ENCODE measurements around the gene TCAP. TPM values are rescaled to one million over a fixed set of nuclear protein-coding genes. Genes with fewer than 3 reads are reported as not detected.

The TCAP gene
- total RNA-seq, 6 experiments from 2014 or later = 0.09 to 0.51 (median 0.14) TPM

GRCh38 chr17:39672522-39673334 is 7.6 kb downstream of the TCAP start:
- Mint-ChIP-seq H3K4me1 (ENCODE audit: low read depth) (peaks cover 12% of the 10 kb centered on the region), H3K4me3 (no peak overlapping the region), H3K9me3 (no peaks in the 10 kb centered on the region), H3K27me3 (ENCODE audit: insufficient read depth) (peaks cover 29% of the 10 kb centered on the region), H3K36me3 (ENCODE audit: low read depth) (no peaks in the 10 kb centered on the region), H3K27ac (no peak overlapping the region)
- peak; percentile 56 for TF ChIP-seq CTCF (IDR thresholded peaks at IDR 0.05)
- no peak for DNase-seq

GRCh38 chr17:39673335-39674081 is 8.4 kb downstream of the TCAP start:
- DNase-seq = no peak
- peaks cover 13% of the 10 kb centered on the region for H3K4me1 Mint-ChIP-seq (ENCODE audit: low read depth)
- no peak for TF ChIP-seq CTCF (IDR thresholded peaks at IDR 0.05)
- no peak overlapping the region for H3K27ac Mint-ChIP-seq
- peaks cover 25% of the 10 kb centered on the region for H3K27me3 Mint-ChIP-seq (ENCODE audit: insufficient read depth)
- no peak overlapping the region for H3K4me3 Mint-ChIP-seq
- no peaks in the 10 kb centered on the region for H3K9me3 Mint-ChIP-seq
- H3K36me3 Mint-ChIP-seq (ENCODE audit: low read depth) = no peaks in the 10 kb centered on the region

GRCh38 chr17:39674179-39674578 is 9.0 kb downstream of the TCAP start:
- H3K36me3 Mint-ChIP-seq (ENCODE audit: low read depth) = no peaks in the 10 kb centered on the region
- no peak for TF ChIP-seq CTCF (IDR thresholded peaks at IDR 0.05)
- peaks cover 9% of the 10 kb centered on the region; the same call in 1 of the 2 replicates for H3K4me1 Mint-ChIP-seq (ENCODE audit: low read depth)
- no peak for DNase-seq
- peaks cover 20% of the 10 kb centered on the region for H3K27me3 Mint-ChIP-seq (ENCODE audit: insufficient read depth)
- H3K9me3 Mint-ChIP-seq = no peaks in the 10 kb centered on the region
- no peak overlapping the region for H3K4me3 Mint-ChIP-seq
- no peak overlapping the region for H3K27ac Mint-ChIP-seq

GRCh38 chr17:39674702-39675389 is 9.7 kb downstream of the TCAP start:
- DNase-seq = no peak
- peaks cover 18% of the 10 kb centered on the region for H3K27me3 Mint-ChIP-seq (ENCODE audit: insufficient read depth)
- H3K9me3 Mint-ChIP-seq = no peaks in the 10 kb centered on the region
- H3K36me3 Mint-ChIP-seq (ENCODE audit: low read depth) = no peaks in the 10 kb centered on the region
- peaks cover 9% of the 10 kb centered on the region; the same call in 1 of the 2 replicates for H3K4me1 Mint-ChIP-seq (ENCODE audit: low read depth)
- no peak overlapping the region for H3K27ac Mint-ChIP-seq
- no peak for TF ChIP-seq CTCF (IDR thresholded peaks at IDR 0.05)
- H3K4me3 Mint-ChIP-seq = no peak overlapping the region

- no peak for DNase-seq
- H3K27me3 Mint-ChIP-seq (ENCODE audit: insufficient read depth) = peaks cover 18% of the 10 kb centered on the region
- no peaks in the 10 kb centered on the region for H3K9me3 Mint-ChIP-seq
- no peaks in the 10 kb centered on the region for H3K36me3 Mint-ChIP-seq (ENCODE audit: low read depth)
- H3K27ac Mint-ChIP-seq = no peak overlapping the region
- TF ChIP-seq CTCF (IDR thresholded peaks at IDR 0.05) = no peak
- H3K4me3 Mint-ChIP-seq = no peak overlapping the region
- H3K4me1 Mint-ChIP-seq (ENCODE audit: low read depth) = peaks cover 9% of the 10 kb centered on the region; the same call in 1 of the 2 replicates
Observed at GRCh38 chr17:39675390-39676082, 10.4 kb downstream of the TCAP start.
